ENCODE measurements around the gene HOXB7.

The HOXB7 gene

GRCh38 chr17:48594538-48595277 is 16.1 kb downstream of the HOXB7 start:
- no peak for DNase-seq (ENCODE audit: low spot score)

- peak; percentile 52 for DNase-seq (ENCODE audit: low spot score)
These were observed 16.8 kb downstream of the HOXB7 start for GRCh38 chr17:48593840-48594537.

GRCh38 chr17:48593126-48593829 is 17.5 kb downstream of the HOXB7 start, which contains the start of gene HOXB5:
Gene HOXB5, minus strand, starts transcription at chr17:48593779. Its CDS starts 97 bp downstream, at chr17:48593682.
- DNase-seq (ENCODE audit: low spot score): no peak

DNA sequence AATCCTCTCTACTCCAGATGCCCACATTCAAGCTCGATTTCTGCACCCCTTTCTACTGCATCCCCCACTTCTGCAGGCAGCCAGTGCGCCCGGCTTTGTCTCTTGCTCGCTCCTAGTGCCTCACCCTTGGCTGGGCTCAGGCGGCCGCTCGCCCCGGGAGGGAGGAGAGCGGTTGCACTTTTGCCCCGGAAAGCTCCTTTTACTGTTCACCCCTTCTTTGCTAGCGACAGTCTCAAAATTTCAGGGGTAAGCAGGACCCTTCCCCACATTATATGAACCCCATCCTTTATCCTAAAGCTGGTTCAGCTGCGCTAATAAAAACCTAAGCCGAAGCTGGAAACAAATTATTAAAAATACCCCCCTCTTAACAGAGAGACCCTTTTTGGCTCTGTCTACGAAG is 18.2 kb downstream of the HOXB7 start:
- no peak for DNase-seq (ENCODE audit: low spot score)

GRCh38 chr17:48592057-48592514 is 18.7 kb downstream of the HOXB7 start:
- DNase-seq (ENCODE audit: low spot score): no peak

DNA sequence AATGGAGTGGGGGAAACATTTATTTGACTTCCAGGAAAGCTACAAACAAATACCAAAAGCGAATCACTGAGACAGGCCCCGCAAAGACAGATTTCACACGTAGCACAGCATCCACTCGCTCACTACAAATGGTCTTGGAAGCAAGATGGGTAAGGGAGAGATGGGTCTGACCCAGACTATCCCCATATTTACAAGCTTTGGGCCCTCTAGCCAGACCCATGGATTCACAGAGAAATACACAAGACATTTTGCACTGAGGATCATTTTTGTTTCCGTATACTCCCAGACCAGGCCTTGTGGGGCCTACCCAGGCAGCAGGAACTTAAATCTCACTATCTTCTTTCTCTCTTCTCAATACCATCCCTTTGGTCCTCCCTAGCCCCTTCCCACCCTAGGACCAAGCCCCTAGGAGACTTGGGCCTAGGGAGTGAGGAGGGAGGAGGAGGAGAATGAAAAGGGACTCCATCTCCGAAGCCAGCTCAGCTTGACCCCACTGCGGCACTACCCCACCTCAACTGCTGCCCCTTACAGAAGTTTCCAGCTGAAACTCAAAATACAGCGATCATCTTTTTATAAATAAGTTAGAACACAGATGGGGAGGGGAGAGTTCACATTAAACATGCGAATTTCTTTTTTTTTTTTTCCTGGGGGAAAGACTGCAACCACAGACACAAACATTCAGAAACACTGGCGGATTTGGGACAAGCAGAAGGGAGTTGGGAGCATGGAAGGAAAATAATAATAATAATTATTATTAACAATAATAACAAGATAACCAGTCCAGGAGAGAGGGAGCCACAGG is 19.4 kb downstream of the HOXB7 start:
- no peak for DNase-seq (ENCODE audit: low spot score)

DNA sequence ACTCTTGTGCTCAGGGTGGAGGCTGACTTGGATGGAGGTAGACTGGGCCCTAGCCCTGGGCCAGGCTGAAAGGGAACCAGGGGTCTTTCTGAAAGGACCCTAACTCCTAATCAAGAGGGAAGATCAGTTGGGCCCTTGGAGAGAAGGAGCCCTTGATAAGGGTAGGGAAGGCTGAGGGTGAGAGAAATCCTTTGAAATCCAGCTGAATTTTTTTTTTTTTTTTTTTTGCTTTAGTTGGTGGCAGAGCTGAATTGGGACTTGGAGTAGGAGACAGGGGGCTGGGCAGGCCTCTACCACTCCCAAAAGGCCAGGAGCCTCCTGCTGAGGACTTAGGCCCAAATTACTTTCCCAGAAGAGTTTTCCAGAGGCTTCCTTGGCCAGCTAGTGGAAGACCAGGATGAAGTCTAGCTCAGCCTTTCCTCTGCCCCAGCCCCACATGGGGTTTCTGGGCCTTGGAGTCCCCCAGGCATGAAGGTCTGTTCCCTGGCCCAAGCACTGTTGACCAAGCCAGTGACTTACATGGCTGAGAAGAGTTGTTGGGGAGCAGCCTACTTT is 20.1 kb downstream of the HOXB7 start:
- DNase-seq (ENCODE audit: low spot score): no peak

DNA sequence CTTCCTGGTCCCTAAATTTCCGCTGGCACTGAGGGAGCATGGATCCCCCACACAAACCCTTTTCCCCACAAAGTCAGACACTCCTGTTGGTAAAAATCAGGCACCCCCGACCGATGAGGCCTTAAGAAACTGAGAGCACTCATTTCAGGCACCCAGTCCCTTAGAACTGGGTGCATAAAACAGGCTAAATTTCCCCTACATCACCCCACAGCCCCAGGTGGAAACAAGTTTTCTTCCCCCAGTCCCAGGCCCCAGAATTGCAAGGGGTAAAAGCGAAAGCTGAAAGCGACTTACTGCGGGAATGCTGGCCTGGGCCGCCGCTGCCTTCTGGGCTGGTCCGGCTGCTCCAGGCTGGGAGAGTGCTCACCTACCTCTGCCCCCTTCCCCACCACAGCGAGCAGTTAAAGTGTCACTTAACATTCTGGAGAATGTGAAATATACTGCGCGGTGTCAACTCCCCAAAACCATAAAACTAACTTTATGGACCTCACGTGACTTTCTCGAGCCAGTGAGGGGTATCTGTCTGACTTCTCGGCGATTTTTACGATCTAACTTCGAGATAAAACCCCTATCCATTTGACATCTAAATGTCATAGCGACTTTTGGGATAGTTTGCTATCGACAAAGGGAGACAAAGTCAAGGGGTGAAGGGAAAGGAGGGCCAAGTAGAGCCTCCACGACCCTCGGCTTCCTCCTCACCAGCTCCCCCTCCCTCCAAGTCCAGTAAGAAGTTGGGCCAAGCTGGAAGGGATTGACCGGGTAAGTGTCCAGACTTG is 20.8 kb downstream of the HOXB7 start, which contains the start of gene HOXB3:
HOXB3 (minus strand) TSS at position 411 of the 776 bp plus-strand sequence. CDS start 37,767 bp downstream, outside the sequence.
- no peak for DNase-seq (ENCODE audit: low spot score)

GRCh38 chr17:48589060-48589830 is 21.6 kb downstream of the HOXB7 start:
- DNase-seq (ENCODE audit: low spot score): no peak

DNA sequence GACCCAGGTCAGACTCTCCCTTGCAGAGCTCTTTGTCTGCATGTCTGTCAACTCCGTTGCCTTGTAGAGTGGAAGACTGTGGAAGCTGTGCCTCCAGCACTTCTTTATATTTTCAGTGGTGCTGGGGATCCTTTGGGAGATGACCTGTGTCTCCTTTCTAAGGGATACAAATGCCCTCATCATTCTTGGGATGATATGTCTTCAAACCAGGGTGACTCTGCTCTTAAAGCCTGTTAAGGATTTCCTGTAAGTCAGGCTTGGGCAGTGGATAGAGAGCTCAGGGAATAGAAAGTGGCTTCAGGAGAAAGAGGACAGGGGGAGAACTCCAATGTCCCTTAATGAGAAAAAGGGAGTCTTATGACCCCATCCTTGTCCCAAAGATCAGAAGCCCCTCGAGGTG is 22.3 kb downstream of the HOXB7 start:
- no peak for DNase-seq (ENCODE audit: low spot score)

- no peak for DNase-seq (ENCODE audit: low spot score)
These were observed 22.8 kb downstream of the HOXB7 start for GRCh38 chr17:48588074-48588415.

- no peak for DNase-seq (ENCODE audit: low spot score)
These were observed 23.3 kb downstream of the HOXB7 start for GRCh38 chr17:48587276-48588073.

DNA sequence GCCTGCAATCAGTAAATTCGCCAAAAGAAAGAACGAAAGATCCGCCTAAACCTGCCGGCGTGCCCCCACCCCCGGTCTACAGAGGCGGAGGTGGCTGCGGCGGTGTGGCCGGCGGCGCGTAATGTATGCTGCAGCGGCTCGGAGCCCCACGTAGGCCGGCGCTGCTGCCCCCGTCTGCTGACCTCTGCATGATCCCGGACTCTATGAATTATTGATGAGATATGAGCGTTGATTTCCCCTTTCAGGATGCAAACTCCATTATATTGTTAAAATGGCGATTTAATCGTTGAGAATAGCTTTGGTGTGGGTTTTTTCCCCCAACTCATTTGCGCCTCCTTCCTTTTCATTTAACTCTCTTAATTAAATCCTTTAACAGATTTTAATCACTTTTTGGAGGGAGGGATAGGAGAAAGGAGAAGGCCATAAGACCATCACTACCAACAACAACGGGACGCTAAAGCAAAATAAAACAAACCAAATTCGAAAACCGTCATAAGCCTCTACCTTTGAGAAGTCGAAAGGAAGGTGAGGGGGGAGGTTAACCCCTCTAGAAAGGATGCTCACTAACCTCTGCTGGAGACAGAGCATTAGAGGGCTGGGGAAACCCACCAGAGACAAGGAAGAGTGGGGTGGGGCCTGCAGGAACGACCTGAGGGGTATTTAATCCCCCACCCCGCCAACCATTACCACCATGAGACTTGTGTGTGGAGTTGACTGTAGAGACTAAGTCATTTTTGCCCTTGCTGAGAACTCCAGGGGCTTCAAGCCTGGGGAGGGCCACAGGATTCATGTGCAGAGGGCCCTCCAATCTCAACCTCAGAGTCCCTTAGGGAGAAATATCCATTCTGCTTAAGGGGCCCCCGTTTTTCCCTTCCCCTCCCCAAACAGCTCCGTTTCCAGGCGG is 24.2 kb downstream of the HOXB7 start:
- peak; percentile 62 for DNase-seq (ENCODE audit: low spot score)

DNA sequence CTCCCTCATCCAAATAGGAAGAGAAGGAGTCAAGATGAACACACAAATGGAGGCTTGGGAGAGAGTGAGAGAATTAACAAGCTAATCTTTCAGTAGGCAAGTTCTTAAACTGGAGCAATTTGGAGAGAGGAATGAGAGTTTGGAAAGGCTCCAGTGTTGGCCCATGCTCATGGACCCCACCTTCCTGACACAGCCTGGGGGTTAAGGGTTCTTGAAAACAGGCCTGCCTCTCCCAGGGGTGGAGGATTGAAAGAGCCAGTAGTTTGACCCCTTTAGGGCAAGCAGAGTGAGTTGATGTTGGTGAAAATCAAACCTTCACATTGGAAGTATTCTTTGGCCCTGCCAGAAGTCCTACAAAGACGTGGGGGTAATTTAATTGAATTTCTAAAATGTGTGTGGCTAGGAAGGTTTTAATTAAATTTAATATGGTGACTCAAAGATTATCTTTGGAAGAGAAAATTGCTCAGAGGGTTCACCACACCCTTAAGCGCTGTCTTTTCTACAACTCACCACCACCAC is 26.5 kb downstream of the HOXB7 start:
- no peak for DNase-seq (ENCODE audit: low spot score)

DNA sequence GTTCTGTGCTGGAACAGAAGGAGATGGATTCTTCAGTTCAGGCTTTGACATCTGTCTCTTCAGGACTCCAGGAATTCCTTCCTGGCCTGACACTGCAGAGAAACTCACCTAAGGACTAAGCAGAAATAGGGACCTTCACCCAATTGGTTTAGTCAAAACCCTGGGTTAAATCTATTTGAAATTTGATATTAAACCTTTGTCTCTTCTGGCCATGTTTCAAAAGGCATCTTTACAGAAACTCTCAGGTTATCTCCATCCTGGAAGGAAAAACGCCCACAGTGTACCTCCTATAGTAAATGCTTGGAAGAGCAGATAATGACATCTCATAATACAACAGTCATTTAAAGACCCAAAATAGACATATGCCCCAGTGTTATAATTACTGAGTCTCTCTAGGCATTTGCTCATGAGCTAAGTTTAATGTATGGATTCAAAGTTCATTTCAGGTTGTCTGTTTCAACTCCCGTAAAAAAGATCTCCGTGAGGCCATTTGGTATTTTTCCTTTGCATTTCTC is 27.1 kb downstream of the HOXB7 start:
- DNase-seq (ENCODE audit: low spot score): no peak

DNA sequence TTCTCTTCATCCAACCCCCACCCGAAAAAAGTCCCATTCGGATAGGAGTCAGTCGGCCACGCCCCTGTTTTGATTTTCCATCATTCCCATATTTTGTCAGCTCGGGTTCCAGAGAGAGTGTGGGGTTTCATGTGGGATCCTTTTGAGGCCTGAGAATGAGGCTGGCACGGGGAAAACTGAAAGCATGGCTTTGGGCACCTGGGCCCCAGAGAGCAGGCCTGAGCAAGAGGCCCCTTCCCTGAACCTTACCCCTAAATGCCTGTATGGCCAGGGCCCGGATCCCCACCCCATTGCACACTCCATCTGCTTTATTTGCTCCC is 28.1 kb downstream of the HOXB7 start:
- no peak for DNase-seq (ENCODE audit: low spot score)

GRCh38 chr17:48579760-48580554 is 30.9 kb downstream of the HOXB7 start:
- no peak for DNase-seq (ENCODE audit: low spot score)

Measured in RKO (cell line).